Stomach (tissue), 4 donors: ENCODE results near the gene BBS12.

Experiments used
- CTCF ChIP-seq, 7 experiments: fragments of 450-650 bp in 4 of 7; fragments of 200-600 bp in 3 of 7; sonication (generic) in 3 of 7; IDR thresholded peaks; one replicate each; pipeline ENCODE4 v1.5.1; 2016 to 2019; ENCODE audit warnings: antibody characterized with exemption in 7 of 7, control low read depth in 2 of 7, mild to moderate bottlenecking in 1 of 7
- EP300 ChIP-seq: sonication (generic); formaldehyde crosslinking; IDR thresholded peaks from one replicate; pipeline ENCODE4 v1.6.1; 2017; ENCODE audit warnings: antibody characterized with exemption
- POLR2A ChIP-seq, 4 donors: fragments of 450-650 bp; IDR thresholded peaks; one replicate each; pipeline ENCODE4 v1.6.1; 2016; ENCODE audit warnings: antibody characterized with exemption in 4 of 4, control low read depth in 2 of 4, mild to moderate bottlenecking in 1 of 4, moderate library complexity in 1 of 4

- no peak for TF ChIP-seq EP300
- TF ChIP-seq POLR2A (IDR thresholded peaks at IDR 0.05) = no peak
- TF ChIP-seq CTCF (IDR thresholded peaks at IDR 0.05) = no peak
Measured at GRCh38 chr4:122764071-122764820, 31.7 kb downstream of the BBS12 start.
